ENCODE data around the gene SDK1.

The SDK1 gene

DNA sequence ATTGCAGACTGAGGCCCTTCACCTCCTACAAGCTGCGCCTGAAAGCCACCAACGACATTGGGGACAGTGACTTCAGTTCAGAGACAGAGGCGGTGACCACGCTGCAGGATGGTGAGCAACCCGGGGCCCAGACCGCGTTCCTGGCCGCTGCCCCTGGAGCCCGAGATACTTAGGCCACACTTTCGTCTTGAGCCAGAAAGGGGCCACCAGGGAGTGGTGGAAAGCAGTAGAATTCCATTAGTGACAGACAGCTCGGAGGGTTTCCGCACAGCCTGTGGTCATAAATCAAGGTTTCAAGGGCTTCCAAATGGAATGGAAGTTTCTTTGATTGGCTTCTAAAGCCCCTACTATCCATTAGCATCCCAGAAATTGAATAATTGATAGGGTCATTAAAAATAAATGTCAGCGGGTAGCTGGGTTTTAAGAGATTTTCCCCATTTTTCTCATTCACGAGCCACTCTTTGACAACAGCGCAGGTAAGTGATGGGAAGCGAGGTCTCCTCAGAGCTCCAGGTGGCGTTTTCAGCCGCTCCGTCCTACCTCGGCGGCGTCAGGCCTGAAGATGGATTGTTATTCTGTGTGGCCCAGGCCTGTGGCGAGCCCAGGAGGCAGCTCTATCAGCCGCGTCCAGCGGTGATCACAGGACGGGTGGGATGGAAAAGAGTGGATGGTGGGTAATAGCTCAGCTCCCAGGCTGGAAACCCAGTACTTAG lies 857.5 kb downstream of the SDK1 start:
- Histone ChIP-seq H4K12ac (ENCODE audit: low read depth, low read length) (no peak overlapping the region), H3K79me2 (ENCODE audit: control insufficient read depth, insufficient read depth, low read length, poor library complexity) (no peaks in the 10 kb centered on the region), H2BK5ac (ENCODE audit: low read depth, low read length, poor library complexity) (no peak overlapping the region), H3K36me3 (ENCODE audit: control insufficient read depth in 1 of 2, insufficient read depth in 2 of 2, low read length in 2 of 2) (peaks cover 9 to 18% of the 10 kb centered on the region in 2 experiments), H3K79me1 (ENCODE audit: low read length) (no peaks in the 10 kb centered on the region), H3K14ac (ENCODE audit: low read length) (no peak overlapping the region), H3K9me3 (ENCODE audit: insufficient read depth, low read depth, low read length) (no peaks in the 10 kb centered on the region), H3K27me3 (ENCODE audit: insufficient read depth, low read length) (no peaks in the 10 kb centered on the region), H2AK5ac (ENCODE audit: low read length) (no peak overlapping the region), H3K27ac (ENCODE audit: low read depth, low read length) (no peak overlapping the region), H3K4me1 (ENCODE audit: control insufficient read depth in 1 of 2, insufficient read depth in 2 of 2, low read length in 2 of 2) (peaks cover 0 to 5% of the 10 kb centered on the region in 2 experiments), H2BK12ac (ENCODE audit: low read length) (no peak overlapping the region), H4K91ac (ENCODE audit: low read depth, low read length) (no peak overlapping the region), H3K9ac (ENCODE audit: low read length) (no peak overlapping the region), H4K8ac (ENCODE audit: low read depth, low read length) (no peak overlapping the region), H3K4me2 (ENCODE audit: low read length) (no peak overlapping the region), H2AFZ (ENCODE audit: insufficient read depth, low read length, poor library complexity) (no peak overlapping the region), H3K4me3 (ENCODE audit: low read depth, low read length) (no peak overlapping the region), H3K4ac (ENCODE audit: low read depth, low read length) (no peak overlapping the region), H3K18ac (ENCODE audit: low read length) (no peak overlapping the region), H3K23ac (ENCODE audit: low read length) (no peak overlapping the region), H2BK120ac (ENCODE audit: insufficient read depth, low read length, poor library complexity) (no peak overlapping the region)
- DNase-seq: no peak
- no CpG with 5 or more reads among the region's 27 CpGs for WGBS (ENCODE audit: extremely low coverage, insufficient coverage, insufficient read length)

DNA sequence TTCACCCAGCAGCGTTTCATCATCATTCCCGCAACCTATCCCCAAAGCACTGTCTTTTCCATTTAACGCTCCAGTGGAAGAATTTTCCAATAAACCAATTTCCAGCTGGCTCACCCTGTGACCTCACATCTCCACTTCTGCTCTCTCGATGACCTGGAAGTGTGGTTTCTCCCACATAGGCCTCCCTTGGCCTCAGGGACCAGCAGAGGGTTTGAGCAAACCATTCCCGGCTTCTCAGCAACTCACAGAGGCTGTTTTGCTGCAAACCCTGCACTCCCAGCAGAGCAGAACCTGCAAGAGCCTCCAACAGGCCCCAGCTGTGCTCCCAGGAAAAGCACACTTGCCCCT lies 858.1 kb downstream of the SDK1 start:
- Histone ChIP-seq H2BK120ac (ENCODE audit: insufficient read depth, low read length, poor library complexity) (no peak overlapping the region), H3K79me2 (ENCODE audit: control insufficient read depth, insufficient read depth, low read length, poor library complexity) (no peaks in the 10 kb centered on the region), H3K4me2 (ENCODE audit: low read length) (no peak overlapping the region), H3K9ac (ENCODE audit: low read length) (no peak overlapping the region), H3K23ac (ENCODE audit: low read length) (no peak overlapping the region), H4K8ac (ENCODE audit: low read depth, low read length) (no peak overlapping the region), H3K27ac (ENCODE audit: low read depth, low read length) (no peak overlapping the region), H3K14ac (ENCODE audit: low read length) (no peak overlapping the region), H3K79me1 (ENCODE audit: low read length) (no peaks in the 10 kb centered on the region), H3K4me3 (ENCODE audit: low read depth, low read length) (no peak overlapping the region), H2AFZ (ENCODE audit: insufficient read depth, low read length, poor library complexity) (no peak overlapping the region), H3K4me1 (ENCODE audit: control insufficient read depth in 1 of 2, insufficient read depth in 2 of 2, low read length in 2 of 2) (peaks cover 0 to 5% of the 10 kb centered on the region in 2 experiments), H4K12ac (ENCODE audit: low read depth, low read length) (no peak overlapping the region), H3K27me3 (ENCODE audit: insufficient read depth, low read length) (no peaks in the 10 kb centered on the region), H3K36me3 (ENCODE audit: control insufficient read depth in 1 of 2, insufficient read depth in 2 of 2, low read length in 2 of 2) (peaks cover 11 to 22% of the 10 kb centered on the region in 2 experiments), H3K18ac (ENCODE audit: low read length) (no peak overlapping the region), H2BK5ac (ENCODE audit: low read depth, low read length, poor library complexity) (no peak overlapping the region), H2AK5ac (ENCODE audit: low read length) (no peak overlapping the region), H2BK12ac (ENCODE audit: low read length) (no peak overlapping the region), H4K91ac (ENCODE audit: low read depth, low read length) (no peak overlapping the region), H3K4ac (ENCODE audit: low read depth, low read length) (no peak overlapping the region), H3K9me3 (ENCODE audit: insufficient read depth, low read depth, low read length) (no peaks in the 10 kb centered on the region)
- WGBS (ENCODE audit: extremely low coverage, insufficient coverage, insufficient read length): no CpG with 5 or more reads among the region's 5 CpGs
- peak in 1 of 2 donors; percentile 14 for DNase-seq

DNA sequence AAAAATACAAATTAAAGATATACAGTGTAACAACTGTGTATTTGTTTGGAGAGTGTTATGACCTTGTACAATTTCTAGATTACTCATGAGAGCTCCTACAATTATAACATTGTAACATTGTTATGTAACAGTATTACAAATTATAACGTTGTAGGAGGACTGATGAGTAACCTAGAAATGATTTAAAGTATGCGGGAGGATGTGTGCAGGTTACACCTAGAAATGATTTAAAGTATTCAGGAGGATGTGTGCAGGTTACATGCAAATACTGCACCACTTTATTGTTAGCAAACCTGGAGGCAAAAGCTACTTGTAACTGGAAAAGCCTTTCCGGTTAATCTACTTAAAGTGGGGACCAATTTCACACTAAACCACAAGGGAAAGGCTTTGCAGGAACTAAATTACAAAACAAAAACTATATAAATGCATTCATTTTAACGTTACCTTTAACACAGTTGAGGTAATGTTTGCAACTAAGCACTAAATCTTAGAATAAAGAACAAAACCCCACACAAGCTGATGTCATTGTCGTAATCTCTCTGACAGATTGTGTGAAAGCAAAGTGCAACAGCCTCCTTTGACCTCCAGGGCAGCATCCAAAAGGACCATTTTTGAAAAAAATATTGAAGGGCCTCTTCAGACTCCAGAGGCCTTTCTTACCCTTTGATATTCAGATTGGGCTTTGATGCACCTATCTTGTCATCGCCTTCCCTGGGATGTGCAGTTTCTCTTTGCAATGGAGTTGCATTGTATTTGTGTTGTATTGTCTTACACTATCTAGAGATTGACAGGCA lies 858.9 kb downstream of the SDK1 start:
- peak; percentile 24 to 72 for DNase-seq
- Histone ChIP-seq H3K4me2 (ENCODE audit: low read length) (no peak overlapping the region), H2AFZ (ENCODE audit: insufficient read depth, low read length, poor library complexity) (no peak overlapping the region), H3K23ac (ENCODE audit: low read length) (no peak overlapping the region), H3K9me3 (ENCODE audit: insufficient read depth, low read depth, low read length) (no peaks in the 10 kb centered on the region), H3K14ac (ENCODE audit: low read length) (no peak overlapping the region), H4K91ac (ENCODE audit: low read depth, low read length) (no peak overlapping the region), H3K27me3 (ENCODE audit: insufficient read depth, low read length) (no peaks in the 10 kb centered on the region), H2BK120ac (ENCODE audit: insufficient read depth, low read length, poor library complexity) (no peak overlapping the region), H3K18ac (ENCODE audit: low read length) (no peak overlapping the region), H3K79me1 (ENCODE audit: low read length) (no peaks in the 10 kb centered on the region), H2AK5ac (ENCODE audit: low read length) (no peak overlapping the region), H3K79me2 (ENCODE audit: control insufficient read depth, insufficient read depth, low read length, poor library complexity) (no peaks in the 10 kb centered on the region), H4K12ac (ENCODE audit: low read depth, low read length) (no peak overlapping the region), H2BK12ac (ENCODE audit: low read length) (no peak overlapping the region), H3K27ac (ENCODE audit: low read depth, low read length) (no peak overlapping the region), H3K4me3 (ENCODE audit: low read depth, low read length) (no peak overlapping the region), H4K8ac (ENCODE audit: low read depth, low read length) (no peak overlapping the region), H3K4me1 (ENCODE audit: control insufficient read depth in 1 of 2, insufficient read depth in 2 of 2, low read length in 2 of 2) (peaks cover 0 to 5% of the 10 kb centered on the region in 2 experiments), H2BK5ac (ENCODE audit: low read depth, low read length, poor library complexity) (no peak overlapping the region), H3K36me3 (ENCODE audit: control insufficient read depth in 1 of 2, insufficient read depth in 2 of 2, low read length in 2 of 2) (peaks cover 16 to 26% of the 10 kb centered on the region in 2 experiments), H3K4ac (ENCODE audit: low read depth, low read length) (no peak overlapping the region), H3K9ac (ENCODE audit: low read length) (no peak overlapping the region)
- WGBS (ENCODE audit: extremely low coverage, insufficient coverage, insufficient read length): no CpG with 5 or more reads among the region's 6 CpGs

DNA sequence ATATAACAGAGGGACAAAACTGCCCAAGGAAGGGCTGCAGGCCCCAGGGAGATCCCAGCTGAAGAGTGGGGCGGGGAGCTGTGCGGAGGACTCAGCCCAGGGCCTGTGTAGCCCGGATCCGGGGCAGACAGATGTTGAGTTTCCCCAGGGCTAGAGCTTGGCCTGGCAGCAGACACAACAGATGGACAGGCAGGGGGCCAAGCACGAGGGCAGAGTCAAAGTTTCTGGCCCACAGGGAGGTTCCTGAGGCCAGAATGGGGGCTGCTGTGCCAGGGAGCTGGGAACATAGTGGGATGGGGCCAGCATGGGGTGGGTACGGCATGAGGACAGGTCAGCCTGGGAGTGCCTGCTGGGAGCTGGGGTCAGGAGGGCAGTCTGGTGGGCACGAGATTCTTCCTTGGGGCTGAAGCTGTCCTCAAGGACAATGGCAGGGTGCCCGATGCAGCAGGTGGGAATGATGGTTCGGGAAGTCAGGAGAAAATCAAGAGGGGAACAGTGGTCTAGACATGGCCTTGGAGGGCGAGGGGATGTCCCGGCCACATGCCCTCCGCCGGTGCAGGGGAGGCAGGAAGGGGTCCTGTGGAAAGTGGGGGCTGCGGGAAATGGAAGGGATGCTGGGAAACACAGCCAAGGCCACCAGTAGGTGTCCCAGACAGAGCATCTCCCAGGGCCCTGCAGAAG lies 862.0 kb downstream of the SDK1 start:
- Histone ChIP-seq H3K4me1 (ENCODE audit: control insufficient read depth in 1 of 2, insufficient read depth in 2 of 2, low read length in 2 of 2) (no peaks in the 10 kb centered on the region), H4K12ac (ENCODE audit: low read depth, low read length) (no peak overlapping the region), H3K4me3 (ENCODE audit: low read depth, low read length) (no peak overlapping the region), H3K36me3 (ENCODE audit: control insufficient read depth in 1 of 2, insufficient read depth in 2 of 2, low read length in 2 of 2) (peaks cover 22 to 29% of the 10 kb centered on the region in 2 experiments), H2BK12ac (ENCODE audit: low read length) (no peak overlapping the region), H3K9ac (ENCODE audit: low read length) (no peak overlapping the region), H3K23ac (ENCODE audit: low read length) (no peak overlapping the region), H3K27ac (ENCODE audit: low read depth, low read length) (no peak overlapping the region), H2AK5ac (ENCODE audit: low read length) (no peak overlapping the region), H4K8ac (ENCODE audit: low read depth, low read length) (no peak overlapping the region), H3K79me1 (ENCODE audit: low read length) (no peaks in the 10 kb centered on the region), H3K4me2 (ENCODE audit: low read length) (no peak overlapping the region), H2BK5ac (ENCODE audit: low read depth, low read length, poor library complexity) (no peak overlapping the region), H3K4ac (ENCODE audit: low read depth, low read length) (no peak overlapping the region), H3K9me3 (ENCODE audit: insufficient read depth, low read depth, low read length) (no peaks in the 10 kb centered on the region), H2AFZ (ENCODE audit: insufficient read depth, low read length, poor library complexity) (no peak overlapping the region), H3K18ac (ENCODE audit: low read length) (no peak overlapping the region), H4K91ac (ENCODE audit: low read depth, low read length) (no peak overlapping the region), H3K27me3 (ENCODE audit: insufficient read depth, low read length) (no peaks in the 10 kb centered on the region), H3K79me2 (ENCODE audit: control insufficient read depth, insufficient read depth, low read length, poor library complexity) (no peaks in the 10 kb centered on the region), H2BK120ac (ENCODE audit: insufficient read depth, low read length, poor library complexity) (no peak overlapping the region), H3K14ac (ENCODE audit: low read length) (no peak overlapping the region)
- WGBS (ENCODE audit: extremely low coverage, insufficient coverage, insufficient read length): no CpG with 5 or more reads among the region's 14 CpGs
- DNase-seq: no peak

Data from trophoblast cell (in vitro differentiated cells and primary cell).